HL-60/S4 treated with retinoic acid at 250 ng/mL for 4 days and 3 days (cell line): ENCODE measurements around the gene ANKRD23.
"Not testable (repeated sequence)": the region's sequence is repeated elsewhere in the genome, so short reads cannot be mapped to it uniquely, and the experiment has no call there.

Experiments used
- in situ Hi-C: fragments of 300-500 bp; cut with MboI; formaldehyde crosslinking; loops from 2 replicates; pipeline ENCODE4 v1.7.0; 2022; ENCODE audit warnings: low sequenced_read_pairs

ANKRD23 gene

GRCh38 chr2:96843538-96844268, at the start of gene ANKRD23:
Gene ANKRD23 (minus strand): TSS chr2:96844021. CDS start chr2:96843992, 29 bp downstream.
- in situ Hi-C loops: no loop called here

GRCh38 chr2:96891591-96892333, 47.9 kb upstream of the ANKRD23 start:
- in situ Hi-C loops: no loop called here

GRCh38 chr2:96890726-96891385, 47.0 kb upstream of the ANKRD23 start:
- in situ Hi-C loops: no loop called here

- in situ Hi-C loops: no loop called here
Observed at GRCh38 chr2:96890252-96890651, 46.4 kb upstream of the ANKRD23 start.

GRCh38 chr2:96889502-96889901, 45.7 kb upstream of the ANKRD23 start:
- in situ Hi-C loops: not testable (repeated sequence)

GRCh38 chr2:96888072-96889011, 44.5 kb upstream of the ANKRD23 start:
- in situ Hi-C loops: no loop called here

- in situ Hi-C loops: no loop called here
Observed at GRCh38 chr2:96887493-96888012, 43.7 kb upstream of the ANKRD23 start.

GRCh38 chr2:96885432-96886347, 41.9 kb upstream of the ANKRD23 start:
- in situ Hi-C loops: no loop called here

- in situ Hi-C loops: no loop called here
Observed at GRCh38 chr2:96884299-96885094, 40.7 kb upstream of the ANKRD23 start.

- in situ Hi-C loops: no loop called here
Observed at GRCh38 chr2:96883306-96883705, 39.5 kb upstream of the ANKRD23 start.

- in situ Hi-C loops: no loop called here
Observed at GRCh38 chr2:96882906-96883305, 39.1 kb upstream of the ANKRD23 start.

- in situ Hi-C loops: no loop called here
Observed at GRCh38 chr2:96882230-96882629, 38.4 kb upstream of the ANKRD23 start.

- in situ Hi-C loops: no loop called here
Observed at GRCh38 chr2:96881349-96882195, 37.8 kb upstream of the ANKRD23 start.

GRCh38 chr2:96880891-96881273, 37.1 kb upstream of the ANKRD23 start:
- in situ Hi-C loops: no loop called here

- in situ Hi-C loops: no loop called here
Observed at GRCh38 chr2:96879545-96880040, 35.8 kb upstream of the ANKRD23 start.

- in situ Hi-C loops: no loop called here
Observed at GRCh38 chr2:96878796-96879544, 35.1 kb upstream of the ANKRD23 start.

GRCh38 chr2:96878171-96878570, 34.4 kb upstream of the ANKRD23 start:
- in situ Hi-C loops: no loop called here
